ENCODE measurements around the gene RPUSD3.

Gene RPUSD3

DNA sequence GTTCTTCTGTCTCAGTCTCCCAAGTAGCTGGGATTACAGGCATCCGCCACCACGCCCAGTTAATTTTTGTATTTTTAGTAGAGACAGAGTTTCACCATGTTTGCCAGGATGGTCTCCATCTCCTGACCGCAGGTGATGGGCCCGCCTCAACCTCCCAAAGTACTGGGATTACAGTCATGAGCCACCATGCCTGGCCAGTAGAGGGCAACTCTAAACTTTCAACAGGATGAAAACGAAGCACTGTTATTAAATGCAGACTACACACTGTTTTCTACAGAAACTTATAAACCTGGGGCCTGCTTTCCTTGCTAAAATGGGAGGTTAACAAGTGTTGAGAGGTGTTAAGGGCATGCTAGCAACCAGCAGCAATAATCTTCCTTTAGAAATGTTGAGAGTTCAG is 43.3 kb downstream of the RPUSD3 start:
- Histone ChIP-seq H3K9ac (no peak overlapping the region), H2AFZ (no peak overlapping the region), H3K4me1 (no peaks in the 10 kb centered on the region), H3K79me2 (peaks cover 25% of the 10 kb centered on the region), H3K27ac (no peak overlapping the region), H3K36me3 (ENCODE audit: control insufficient read depth, insufficient read depth, low read length) (no peaks in the 10 kb centered on the region), H3K4me2 (ENCODE audit: low read length) (no peak overlapping the region), H3K4me3 (ENCODE audit: low read depth, low read length) (no peak overlapping the region), H3K9me3 (ENCODE audit: control insufficient read depth, low read length) (no peaks in the 10 kb centered on the region), H3K27me3 (ENCODE audit: control insufficient read depth, insufficient read depth, low read length) (no peaks in the 10 kb centered on the region)
- TF ChIP-seq, protein P1, sequence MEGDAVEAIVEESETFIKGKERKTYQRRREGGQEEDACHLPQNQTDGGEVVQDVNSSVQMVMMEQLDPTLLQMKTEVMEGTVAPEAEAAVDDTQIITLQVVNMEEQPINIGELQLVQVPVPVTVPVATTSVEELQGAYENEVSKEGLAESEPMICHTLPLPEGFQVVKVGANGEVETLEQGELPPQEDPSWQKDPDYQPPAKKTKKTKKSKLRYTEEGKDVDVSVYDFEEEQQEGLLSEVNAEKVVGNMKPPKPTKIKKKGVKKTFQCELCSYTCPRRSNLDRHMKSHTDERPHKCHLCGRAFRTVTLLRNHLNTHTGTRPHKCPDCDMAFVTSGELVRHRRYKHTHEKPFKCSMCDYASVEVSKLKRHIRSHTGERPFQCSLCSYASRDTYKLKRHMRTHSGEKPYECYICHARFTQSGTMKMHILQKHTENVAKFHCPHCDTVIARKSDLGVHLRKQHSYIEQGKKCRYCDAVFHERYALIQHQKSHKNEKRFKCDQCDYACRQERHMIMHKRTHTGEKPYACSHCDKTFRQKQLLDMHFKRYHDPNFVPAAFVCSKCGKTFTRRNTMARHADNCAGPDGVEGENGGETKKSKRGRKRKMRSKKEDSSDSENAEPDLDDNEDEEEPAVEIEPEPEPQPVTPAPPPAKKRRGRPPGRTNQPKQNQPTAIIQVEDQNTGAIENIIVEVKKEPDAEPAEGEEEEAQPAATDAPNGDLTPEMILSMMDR (IDR thresholded peaks at IDR 0.05) = no peak

DNA sequence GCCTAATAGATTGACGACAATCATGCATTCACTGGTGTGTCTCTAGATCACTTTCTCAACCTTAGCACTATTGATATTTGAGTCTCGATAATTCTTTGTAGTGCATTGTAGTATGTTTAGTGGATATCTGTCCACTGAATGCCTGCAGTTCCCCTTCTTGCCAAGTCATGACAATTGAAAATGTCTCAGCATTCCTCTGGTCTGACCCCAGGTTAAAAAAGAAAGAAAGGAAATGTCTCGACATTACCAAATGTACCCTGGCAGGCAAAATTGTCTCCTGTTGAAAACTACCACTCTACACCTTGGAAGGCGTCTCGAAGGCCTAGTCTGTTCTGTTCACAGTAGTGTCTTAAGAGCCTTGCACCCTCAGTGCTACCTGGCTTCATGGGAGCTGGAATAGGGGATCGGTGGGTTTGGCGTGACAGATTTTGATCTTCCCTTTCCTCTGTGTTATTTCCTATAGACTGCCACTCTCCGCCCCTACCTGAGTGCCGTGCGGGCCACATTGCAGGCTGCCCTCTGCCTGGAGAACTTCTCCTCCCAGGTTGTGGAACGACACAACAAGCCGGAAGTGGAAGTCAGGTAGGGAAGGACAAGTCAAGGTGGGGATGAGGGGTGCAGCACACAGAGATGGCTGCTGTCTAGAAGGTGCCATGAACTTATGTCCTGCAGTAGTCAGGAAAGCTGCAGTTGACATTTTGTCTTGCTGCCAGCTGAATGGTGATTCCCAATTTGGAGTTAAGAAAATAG is 46.4 kb downstream of the RPUSD3 start:
- Histone ChIP-seq H3K4me1 (peaks cover 10% of the 10 kb centered on the region), H3K36me3 (ENCODE audit: control insufficient read depth, insufficient read depth, low read length) (no peaks in the 10 kb centered on the region), H3K9me3 (ENCODE audit: control insufficient read depth, low read length) (no peaks in the 10 kb centered on the region), H3K79me2 (peaks cover 45% of the 10 kb centered on the region), H3K9ac (no peak overlapping the region), H3K27me3 (ENCODE audit: control insufficient read depth, insufficient read depth, low read length) (no peaks in the 10 kb centered on the region), H3K4me3 (ENCODE audit: low read depth, low read length) (no peak overlapping the region), H3K4me2 (ENCODE audit: low read length) (no peak overlapping the region), H2AFZ (no peak overlapping the region), H3K27ac (no peak overlapping the region)
- TF ChIP-seq, protein P1 (IDR thresholded peaks at IDR 0.05) = no peak

DNA sequence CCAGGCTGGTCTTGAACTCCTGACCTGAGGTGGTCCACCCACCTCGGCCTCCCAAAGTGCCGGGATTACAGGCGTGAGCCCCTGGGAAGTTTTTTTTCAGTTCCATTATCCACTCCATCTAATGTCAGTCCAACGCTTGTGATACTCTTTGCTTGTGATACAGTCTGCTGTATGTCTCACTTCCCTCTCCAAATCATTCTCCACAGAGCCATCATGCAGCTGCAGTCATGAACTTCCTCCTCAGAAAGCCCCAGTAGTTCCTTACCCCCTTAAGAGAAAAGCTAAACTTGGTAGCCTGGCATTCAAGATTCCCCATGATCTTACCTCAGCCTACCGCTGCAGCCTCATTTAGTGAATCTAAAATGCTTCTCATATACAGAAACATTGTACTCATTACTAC is 48.6 kb downstream of the RPUSD3 start:
- H3K9me3 ChIP-seq (ENCODE audit: control insufficient read depth, low read length) = no peaks in the 10 kb centered on the region
- no peak overlapping the region for H3K9ac ChIP-seq
- H3K4me3 ChIP-seq (ENCODE audit: low read depth, low read length) = no peak overlapping the region
- no peaks in the 10 kb centered on the region for H3K36me3 ChIP-seq (ENCODE audit: control insufficient read depth, insufficient read depth, low read length)
- H2AFZ ChIP-seq = no peak overlapping the region
- H3K4me2 ChIP-seq (ENCODE audit: low read length) = no peak overlapping the region
- H3K4me1 ChIP-seq = peaks cover 15% of the 10 kb centered on the region
- peaks cover 45% of the 10 kb centered on the region for H3K79me2 ChIP-seq
- H3K27ac ChIP-seq = no peak overlapping the region
- TF ChIP-seq, protein P1 (IDR thresholded peaks at IDR 0.05) = no peak
- H3K27me3 ChIP-seq (ENCODE audit: control insufficient read depth, insufficient read depth, low read length) = no peaks in the 10 kb centered on the region

DNA sequence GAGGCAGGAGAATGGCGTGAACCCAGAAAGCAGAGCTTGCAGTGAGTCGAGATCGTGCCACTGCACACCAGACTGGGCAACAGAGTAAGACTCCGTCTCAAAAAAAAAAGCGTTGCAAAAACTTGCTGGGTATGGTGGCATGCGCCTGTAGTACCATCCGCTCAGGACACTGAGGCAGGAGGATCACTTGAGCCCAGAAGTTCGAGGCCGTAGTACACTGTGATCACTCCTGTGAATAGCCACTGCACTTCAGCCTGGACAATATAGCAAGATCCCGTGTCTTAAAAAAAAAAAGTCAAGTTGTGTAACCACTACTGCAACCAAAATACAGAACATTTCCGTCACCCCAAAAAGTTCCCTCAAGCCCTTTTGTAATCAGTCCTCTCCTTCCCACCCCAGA is 49.4 kb downstream of the RPUSD3 start:
- peaks cover 42% of the 10 kb centered on the region for H3K79me2 ChIP-seq
- H3K4me3 ChIP-seq (ENCODE audit: low read depth, low read length) = no peak overlapping the region
- H2AFZ ChIP-seq = no peak overlapping the region
- TF ChIP-seq, protein P1 (IDR thresholded peaks at IDR 0.05) = no peak
- no peaks in the 10 kb centered on the region for H3K27me3 ChIP-seq (ENCODE audit: control insufficient read depth, insufficient read depth, low read length)
- H3K36me3 ChIP-seq (ENCODE audit: control insufficient read depth, insufficient read depth, low read length) = no peaks in the 10 kb centered on the region
- no peaks in the 10 kb centered on the region for H3K9me3 ChIP-seq (ENCODE audit: control insufficient read depth, low read length)
- H3K9ac ChIP-seq = no peak overlapping the region
- H3K4me1 ChIP-seq = peaks cover 15% of the 10 kb centered on the region
- H3K4me2 ChIP-seq (ENCODE audit: low read length) = no peak overlapping the region
- H3K27ac ChIP-seq = no peak overlapping the region
